ENCODE results near the gene TTC27.

GRCh38 chr2:32745191-32745590 lies 117.3 kb downstream of the TTC27 start:
- TF ChIP-seq EZH2 (IDR thresholded peaks at IDR 0.05; ENCODE audit: insufficient read depth, poor library complexity, severe bottlenecking) (no peak), EZH2phosphoT487 (IDR thresholded peaks at IDR 0.05; ENCODE audit: insufficient read depth, low read depth) (no peak)
